ENCODE results near the gene ABHD3.

Gene ABHD3

DNA sequence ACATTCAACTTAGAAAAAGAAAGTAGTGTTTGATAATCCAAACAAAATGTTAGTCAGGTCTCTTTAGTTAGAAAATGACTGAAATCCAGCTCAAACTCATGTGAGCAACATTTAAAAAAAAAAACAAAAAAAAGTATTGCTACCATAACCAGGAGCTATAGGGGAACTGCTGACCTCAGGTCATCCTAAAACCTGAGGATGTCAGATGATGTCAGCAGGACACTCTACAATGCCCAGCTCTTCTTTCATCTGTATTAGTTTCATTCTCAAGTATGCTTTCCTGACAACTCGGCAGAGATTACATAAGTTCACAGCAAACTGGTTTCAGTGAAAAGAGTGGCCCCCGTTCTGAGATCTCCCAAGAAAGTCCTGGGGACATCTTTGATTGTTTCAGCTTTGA is 99.9 kb downstream of the ABHD3 start:
- H3K4me3 ChIP-seq (ENCODE audit: low read depth, low read length) = no peak overlapping the region
- TF ChIP-seq, protein P1, sequence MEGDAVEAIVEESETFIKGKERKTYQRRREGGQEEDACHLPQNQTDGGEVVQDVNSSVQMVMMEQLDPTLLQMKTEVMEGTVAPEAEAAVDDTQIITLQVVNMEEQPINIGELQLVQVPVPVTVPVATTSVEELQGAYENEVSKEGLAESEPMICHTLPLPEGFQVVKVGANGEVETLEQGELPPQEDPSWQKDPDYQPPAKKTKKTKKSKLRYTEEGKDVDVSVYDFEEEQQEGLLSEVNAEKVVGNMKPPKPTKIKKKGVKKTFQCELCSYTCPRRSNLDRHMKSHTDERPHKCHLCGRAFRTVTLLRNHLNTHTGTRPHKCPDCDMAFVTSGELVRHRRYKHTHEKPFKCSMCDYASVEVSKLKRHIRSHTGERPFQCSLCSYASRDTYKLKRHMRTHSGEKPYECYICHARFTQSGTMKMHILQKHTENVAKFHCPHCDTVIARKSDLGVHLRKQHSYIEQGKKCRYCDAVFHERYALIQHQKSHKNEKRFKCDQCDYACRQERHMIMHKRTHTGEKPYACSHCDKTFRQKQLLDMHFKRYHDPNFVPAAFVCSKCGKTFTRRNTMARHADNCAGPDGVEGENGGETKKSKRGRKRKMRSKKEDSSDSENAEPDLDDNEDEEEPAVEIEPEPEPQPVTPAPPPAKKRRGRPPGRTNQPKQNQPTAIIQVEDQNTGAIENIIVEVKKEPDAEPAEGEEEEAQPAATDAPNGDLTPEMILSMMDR (IDR thresholded peaks at IDR 0.05; ENCODE audit: control insufficient read depth, extremely low read depth, insufficient read depth) = no peak
- DNase-seq (ENCODE audit: low read depth) = no peak

DNA sequence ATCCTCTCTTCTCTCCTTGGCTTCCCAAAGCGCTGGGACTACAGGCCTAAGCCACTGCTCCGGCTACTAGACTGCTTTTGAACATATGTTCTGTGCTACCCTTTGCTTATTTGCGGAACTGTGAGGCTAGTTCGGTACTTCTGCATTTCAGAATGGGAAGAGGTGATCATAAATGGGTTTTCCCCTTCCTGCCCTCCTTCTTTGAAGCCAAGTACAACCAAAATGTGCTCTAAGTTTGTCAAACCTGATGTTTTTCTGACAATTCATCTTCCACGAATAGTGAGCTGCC is 102.3 kb downstream of the ABHD3 start:
- no peak overlapping the region for H3K4me3 ChIP-seq (ENCODE audit: low read depth, low read length)
- TF ChIP-seq, protein P1 (IDR thresholded peaks at IDR 0.05; ENCODE audit: control insufficient read depth, extremely low read depth, insufficient read depth) = no peak
- DNase-seq (ENCODE audit: low read depth) = no peak

All from LNCaP clone FGC (cell line).